Activated T-helper 2 cell treated with anti-CD3 and anti-CD28 coated beads, Interferon-gamma antibody, Interleukin-2, Interleukin-4, amounts not matched to agents 10 μg/mL and 5 μg/mL and 100 μg/mL, durations not matched to agents 14 hours and 24 hours and 36 hours (primary cell): ENCODE data around the gene SLC4A4. TPM values are rescaled to one million over a fixed set of nuclear protein-coding genes. Genes with fewer than 3 reads are reported as not detected.
"Not testable (repeated sequence)": the region's sequence is repeated elsewhere in the genome, so short reads cannot be mapped to it uniquely, and the experiment has no call there.

Source experiments
- DNase-seq: peaks from one replicate; pipeline ENCODE4 v3.0.0; 2021; ENCODE audit warnings: low spot score
- H3K27ac Mint-ChIP-seq: one replicate; pipeline ENCODE4 v1.8.0; 2021; ENCODE audit warnings: mixed read lengths
- H3K27me3 Mint-ChIP-seq: one replicate; pipeline ENCODE4 v1.8.0; 2021; ENCODE audit warnings: low read depth, mixed read lengths
- H3K36me3 Mint-ChIP-seq: one replicate; pipeline ENCODE4 v1.8.0; 2021; ENCODE audit warnings: low read depth, mixed read lengths
- H3K4me1 Mint-ChIP-seq: one replicate; pipeline ENCODE4 v1.8.0; 2021; ENCODE audit warnings: low read depth, mixed read lengths
- H3K4me3 Mint-ChIP-seq: one replicate; pipeline ENCODE4 v1.8.0; 2021; ENCODE audit warnings: low read depth, mild to moderate bottlenecking, moderate library complexity, mixed read lengths
- H3K9me3 Mint-ChIP-seq: one replicate; pipeline ENCODE4 v1.8.0; 2021; ENCODE audit warnings: mixed read lengths
- intact Hi-C: fragments of 100-400 bp; cut with micrococcal nuclease; formaldehyde crosslinking; loops from one replicate; pipeline ENCODE4 v1.15.1; 2023
- total RNA-seq: library from RNA; stranded (reverse); gene quantifications from 2 replicates; pipeline ENCODE4 v1.2.3, GENCODE V29; 2022

The SLC4A4 gene
- total RNA-seq, 1 donor from 2014 or later, result 0.43 TPM

GRCh38 chr4:71400810-71401209 is 62.0 kb downstream of the SLC4A4 start:
- intact Hi-C loops, result no loop called here
- Mint-ChIP-seq H3K4me3 (no peak overlapping the region), H3K27ac (no peak overlapping the region), H3K9me3 (no peaks in the 10 kb centered on the region), H3K27me3 (no peaks in the 10 kb centered on the region), H3K36me3 (no peaks in the 10 kb centered on the region), H3K4me1 (no peaks in the 10 kb centered on the region)
- no peak for DNase-seq

- intact Hi-C loops, result no loop called here
- Mint-ChIP-seq H3K27me3 (no peaks in the 10 kb centered on the region), H3K27ac (no peak overlapping the region), H3K36me3 (no peaks in the 10 kb centered on the region), H3K9me3 (no peaks in the 10 kb centered on the region), H3K4me1 (no peaks in the 10 kb centered on the region), H3K4me3 (no peak overlapping the region)
- no peak for DNase-seq
Observed at GRCh38 chr4:71402616-71403015, 63.8 kb downstream of the SLC4A4 start.

- no peaks in the 10 kb centered on the region for H3K36me3 Mint-ChIP-seq
- intact Hi-C loops, result no loop called here
- no peak for DNase-seq
- H3K4me1 Mint-ChIP-seq, result no peaks in the 10 kb centered on the region
- H3K27ac Mint-ChIP-seq, result no peak overlapping the region
- H3K4me3 Mint-ChIP-seq, result no peak overlapping the region
- H3K27me3 Mint-ChIP-seq, result no peaks in the 10 kb centered on the region
- peaks cover 8% of the 10 kb centered on the region for H3K9me3 Mint-ChIP-seq
Observed at GRCh38 chr4:71404049-71404448, 65.2 kb downstream of the SLC4A4 start.

GRCh38 chr4:71405791-71406190 is 67.0 kb downstream of the SLC4A4 start:
- DNase-seq, result no peak
- Mint-ChIP-seq H3K4me1 (no peaks in the 10 kb centered on the region), H3K27me3 (no peaks in the 10 kb centered on the region), H3K9me3 (peaks cover 12% of the 10 kb centered on the region), H3K4me3 (no peak overlapping the region), H3K27ac (no peak overlapping the region), H3K36me3 (no peaks in the 10 kb centered on the region)
- intact Hi-C loops, result no loop called here

GRCh38 chr4:71406459-71406963 is 67.7 kb downstream of the SLC4A4 start:
- DNase-seq, result no peak
- Mint-ChIP-seq H3K4me3 (no peak overlapping the region), H3K9me3 (peaks cover 12% of the 10 kb centered on the region), H3K4me1 (no peaks in the 10 kb centered on the region), H3K27ac (no peak overlapping the region), H3K27me3 (no peaks in the 10 kb centered on the region), H3K36me3 (no peaks in the 10 kb centered on the region)
- intact Hi-C loops, result no loop called here

GRCh38 chr4:71408961-71409360 is 70.1 kb downstream of the SLC4A4 start:
- intact Hi-C loops, H3K36me3 Mint-ChIP-seq, DNase-seq: not testable (repeated sequence)

GRCh38 chr4:71411981-71412380 is 73.2 kb downstream of the SLC4A4 start:
- no peaks in the 10 kb centered on the region for H3K36me3 Mint-ChIP-seq
- H3K27ac Mint-ChIP-seq, result no peak overlapping the region
- H3K9me3 Mint-ChIP-seq, result peaks cover 12% of the 10 kb centered on the region
- no peak for DNase-seq
- H3K4me3 Mint-ChIP-seq, result no peak overlapping the region
- H3K27me3 Mint-ChIP-seq, result no peaks in the 10 kb centered on the region
- no peaks in the 10 kb centered on the region for H3K4me1 Mint-ChIP-seq
- intact Hi-C loops, result no loop called here

More at GRCh38 chr4:71408961-71409360, 70.1 kb downstream of the SLC4A4 start:
- not testable (repeated sequence) for H3K27ac Mint-ChIP-seq, H3K27me3 Mint-ChIP-seq, H3K4me3 Mint-ChIP-seq, H3K4me1 Mint-ChIP-seq
- peaks cover 12% of the 10 kb centered on the region for H3K9me3 Mint-ChIP-seq

- H3K36me3 Mint-ChIP-seq, result no peaks in the 10 kb centered on the region
- H3K4me3 Mint-ChIP-seq, result no peak overlapping the region
- H3K4me1 Mint-ChIP-seq, result no peaks in the 10 kb centered on the region
- no peaks in the 10 kb centered on the region for H3K27me3 Mint-ChIP-seq
- no peaks in the 10 kb centered on the region for H3K9me3 Mint-ChIP-seq
- no peak for DNase-seq
- H3K27ac Mint-ChIP-seq, result no peak overlapping the region
- intact Hi-C loops, result no loop called here
Observed at GRCh38 chr4:71415491-71415890, 76.7 kb downstream of the SLC4A4 start.

GRCh38 chr4:71417150-71417549 is 78.3 kb downstream of the SLC4A4 start:
- DNase-seq, result no peak
- H3K27ac Mint-ChIP-seq, result no peak overlapping the region
- H3K9me3 Mint-ChIP-seq, result no peaks in the 10 kb centered on the region
- no peaks in the 10 kb centered on the region for H3K4me1 Mint-ChIP-seq
- H3K27me3 Mint-ChIP-seq, result no peaks in the 10 kb centered on the region
- no peak overlapping the region for H3K4me3 Mint-ChIP-seq
- H3K36me3 Mint-ChIP-seq, result no peaks in the 10 kb centered on the region
- intact Hi-C loops, result no loop called here

- H3K36me3 Mint-ChIP-seq, result no peaks in the 10 kb centered on the region
- intact Hi-C loops, result no loop called here
- no peak overlapping the region for H3K4me3 Mint-ChIP-seq
- DNase-seq, result no peak
- no peaks in the 10 kb centered on the region for H3K27me3 Mint-ChIP-seq
- H3K9me3 Mint-ChIP-seq, result no peaks in the 10 kb centered on the region
- no peak overlapping the region for H3K27ac Mint-ChIP-seq
- no peaks in the 10 kb centered on the region for H3K4me1 Mint-ChIP-seq
Observed at GRCh38 chr4:71426381-71427042, 87.7 kb downstream of the SLC4A4 start.

- Mint-ChIP-seq H3K4me3 (no peak overlapping the region), H3K36me3 (no peaks in the 10 kb centered on the region), H3K4me1 (no peaks in the 10 kb centered on the region), H3K27me3 (no peaks in the 10 kb centered on the region), H3K27ac (no peak overlapping the region), H3K9me3 (no peaks in the 10 kb centered on the region)
- intact Hi-C loops, result no loop called here
- DNase-seq, result no peak
Observed at GRCh38 chr4:71429106-71429505, 90.3 kb downstream of the SLC4A4 start.

- no peak overlapping the region for H3K27ac Mint-ChIP-seq
- H3K4me1 Mint-ChIP-seq, result no peaks in the 10 kb centered on the region
- DNase-seq, result no peak
- intact Hi-C loops, result no loop called here
- H3K9me3 Mint-ChIP-seq, result no peaks in the 10 kb centered on the region
- no peak overlapping the region for H3K4me3 Mint-ChIP-seq
- H3K27me3 Mint-ChIP-seq, result no peaks in the 10 kb centered on the region
- H3K36me3 Mint-ChIP-seq, result no peaks in the 10 kb centered on the region
Observed at GRCh38 chr4:71429962-71430361, 91.1 kb downstream of the SLC4A4 start.

- no peak overlapping the region for H3K4me3 Mint-ChIP-seq
- intact Hi-C loops, result no loop called here
- H3K36me3 Mint-ChIP-seq, result no peaks in the 10 kb centered on the region
- H3K27ac Mint-ChIP-seq, result no peak overlapping the region
- H3K4me1 Mint-ChIP-seq, result no peaks in the 10 kb centered on the region
- no peaks in the 10 kb centered on the region for H3K9me3 Mint-ChIP-seq
- no peak for DNase-seq
- no peaks in the 10 kb centered on the region for H3K27me3 Mint-ChIP-seq
Observed at GRCh38 chr4:71430609-71431008, 91.8 kb downstream of the SLC4A4 start.

GRCh38 chr4:71440612-71441011 is 101.8 kb downstream of the SLC4A4 start:
- H3K36me3 Mint-ChIP-seq, result no peaks in the 10 kb centered on the region
- intact Hi-C loops, result no loop called here
- H3K27me3 Mint-ChIP-seq, result no peaks in the 10 kb centered on the region
- H3K4me3 Mint-ChIP-seq, result no peak overlapping the region
- no peak overlapping the region for H3K27ac Mint-ChIP-seq
- no peaks in the 10 kb centered on the region for H3K4me1 Mint-ChIP-seq
- no peak for DNase-seq
- no peaks in the 10 kb centered on the region for H3K9me3 Mint-ChIP-seq
